Hematopoietic multipotent progenitor cell treated with erythropoietin and hydrocortisone succinate and interleukin-3 and kit ligand, for 8 days (in vitro differentiated cells): ENCODE data around the gene GNG12.

Source experiments
- DNase-seq: peaks from one replicate; pipeline ENCODE4 v3.0.0-alpha.2; 2015

Gene GNG12

DNA sequence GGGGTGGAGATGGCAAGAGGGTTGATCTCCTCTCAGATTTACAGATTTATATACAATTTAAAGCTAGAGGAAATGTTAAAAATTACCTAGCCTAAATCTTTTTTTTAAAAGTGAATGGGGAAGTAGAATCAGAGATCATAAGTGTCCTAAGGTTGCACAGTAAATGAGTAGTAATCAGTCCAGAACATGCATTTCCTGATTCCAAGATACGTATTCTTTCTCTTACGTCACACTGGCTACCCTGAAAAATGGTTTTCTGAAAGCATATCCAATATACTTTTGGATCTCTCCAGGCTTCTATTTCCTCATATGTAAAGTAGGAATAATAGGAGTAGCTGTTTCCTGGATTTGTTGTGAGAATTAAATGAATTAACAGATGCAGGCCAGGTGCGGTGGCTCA, 136.6 kb downstream of the GNG12 start:
- DNase-seq: no peak

- peak; percentile 41 for DNase-seq
Observed at GRCh38 chr1:67695963-67696362, 137.3 kb downstream of the GNG12 start.

DNA sequence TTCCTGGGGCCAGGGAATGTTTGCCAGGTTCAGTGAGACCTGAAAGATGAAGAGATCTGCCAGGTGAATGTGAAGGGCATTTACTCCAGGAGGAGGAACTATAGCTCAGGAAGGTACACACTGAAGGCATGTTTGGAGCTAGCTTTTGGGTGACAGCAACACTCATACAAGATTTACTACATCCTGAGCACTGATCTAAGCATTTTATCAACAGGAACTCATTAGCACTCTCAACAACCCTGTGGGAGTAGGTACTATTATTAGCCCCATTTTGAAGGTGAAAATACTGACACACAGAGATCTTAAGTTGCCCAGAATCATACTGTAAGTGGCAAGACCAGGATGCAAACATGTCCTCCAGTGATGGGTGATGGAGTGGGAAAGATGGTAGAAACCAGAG, 141.6 kb downstream of the GNG12 start:
- DNase-seq: no peak

GRCh38 chr1:67690411-67690810, 142.9 kb downstream of the GNG12 start:
- no peak for DNase-seq

- DNase-seq: no peak
Observed at GRCh38 chr1:67690018-67690363, 143.3 kb downstream of the GNG12 start.

DNA sequence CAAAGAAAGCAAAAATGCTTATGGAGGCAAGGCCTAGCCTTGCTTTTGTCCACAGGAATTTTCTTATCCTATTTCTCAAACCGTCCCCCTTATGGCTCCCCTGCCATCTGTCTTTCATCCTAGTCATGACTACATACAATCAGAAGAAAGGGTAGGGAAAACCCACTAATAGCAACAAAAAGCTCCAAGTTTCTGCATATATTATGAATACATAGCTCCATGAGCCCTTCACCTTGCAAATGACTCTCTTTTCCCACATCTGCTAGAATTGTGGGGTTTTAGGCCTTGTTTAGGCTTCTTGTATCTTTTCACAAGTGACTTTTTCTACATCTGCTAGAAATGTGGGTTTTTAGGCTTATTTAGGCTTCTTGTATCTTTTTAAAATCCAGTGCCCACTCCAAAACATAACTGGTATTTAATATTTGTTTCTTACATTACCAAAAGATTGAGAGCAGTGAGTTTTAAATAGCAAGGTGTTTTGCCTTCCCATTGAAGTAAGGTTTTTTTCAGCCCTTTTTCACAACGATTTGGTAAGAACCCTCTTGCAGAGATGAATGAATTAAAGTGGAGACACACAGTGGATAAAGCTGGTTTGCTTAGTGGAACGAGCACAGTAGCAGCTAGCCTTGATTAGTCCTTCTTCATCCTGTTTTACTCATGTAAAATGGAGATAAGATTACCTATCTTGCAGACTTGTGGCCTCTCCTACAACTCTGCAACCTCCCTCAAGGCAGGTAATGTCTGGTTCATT, 143.8 kb downstream of the GNG12 start:
- peak; percentile 61 for DNase-seq

DNA sequence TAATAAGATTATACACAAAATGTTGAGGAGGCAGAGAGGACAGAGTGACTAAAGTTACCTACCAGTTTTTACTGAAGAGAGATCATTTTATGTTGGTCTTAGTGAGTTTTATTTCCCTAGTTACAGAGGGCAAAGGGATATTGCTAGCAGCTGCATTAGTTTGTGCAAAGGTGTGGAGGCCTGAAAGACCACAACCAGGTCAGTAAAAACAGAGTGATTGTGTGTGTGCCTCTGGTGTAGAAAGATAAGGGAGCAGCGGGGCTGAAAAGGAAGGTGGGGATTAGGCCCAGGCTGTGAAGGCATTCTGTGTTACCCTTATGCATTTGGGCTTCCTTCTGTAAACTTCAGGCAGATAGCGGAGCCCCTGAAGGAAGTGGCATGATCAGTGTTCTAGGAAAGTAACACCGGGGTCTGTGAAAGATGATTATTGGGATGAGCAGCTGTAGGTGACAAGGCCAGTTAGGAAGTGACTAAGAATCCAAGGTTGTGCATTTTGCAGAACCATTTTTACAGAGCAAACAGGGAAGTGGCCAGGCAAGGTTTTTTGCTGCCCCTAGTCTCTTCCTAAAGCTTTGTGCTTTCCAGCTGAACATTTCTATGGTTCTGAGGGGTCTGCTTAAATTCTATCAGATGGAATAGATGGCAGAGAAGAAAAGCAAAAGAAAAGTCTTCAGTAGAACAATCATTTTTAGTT, 144.6 kb downstream of the GNG12 start:
- peak; percentile 93 for DNase-seq

DNA sequence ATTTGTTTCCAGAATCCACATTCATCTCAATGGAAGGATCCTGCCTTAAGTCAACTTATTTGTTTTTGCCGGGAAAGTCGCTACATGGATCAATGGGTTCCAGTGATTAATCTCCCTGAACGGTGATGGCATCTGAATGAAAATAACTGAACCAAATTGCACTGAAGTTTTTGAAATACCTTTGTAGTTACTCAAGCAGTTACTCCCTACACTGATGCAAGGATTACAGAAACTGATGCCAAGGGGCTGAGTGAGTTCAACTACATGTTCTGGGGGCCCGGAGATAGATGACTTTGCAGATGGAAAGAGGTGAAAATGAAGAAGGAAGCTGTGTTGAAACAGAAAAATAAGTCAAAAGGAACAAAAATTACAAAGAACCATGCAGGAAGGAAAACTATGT, 145.6 kb downstream of the GNG12 start:
- DNase-seq: peak; percentile 76

GRCh38 chr1:67687198-67687545, 146.1 kb downstream of the GNG12 start:
- DNase-seq: peak; percentile 38

GRCh38 chr1:67686267-67687197, 146.7 kb downstream of the GNG12 start:
- DNase-seq: peak; percentile 94

- DNase-seq: peak; percentile 49
Observed at GRCh38 chr1:67685558-67686266, 147.6 kb downstream of the GNG12 start.

DNA sequence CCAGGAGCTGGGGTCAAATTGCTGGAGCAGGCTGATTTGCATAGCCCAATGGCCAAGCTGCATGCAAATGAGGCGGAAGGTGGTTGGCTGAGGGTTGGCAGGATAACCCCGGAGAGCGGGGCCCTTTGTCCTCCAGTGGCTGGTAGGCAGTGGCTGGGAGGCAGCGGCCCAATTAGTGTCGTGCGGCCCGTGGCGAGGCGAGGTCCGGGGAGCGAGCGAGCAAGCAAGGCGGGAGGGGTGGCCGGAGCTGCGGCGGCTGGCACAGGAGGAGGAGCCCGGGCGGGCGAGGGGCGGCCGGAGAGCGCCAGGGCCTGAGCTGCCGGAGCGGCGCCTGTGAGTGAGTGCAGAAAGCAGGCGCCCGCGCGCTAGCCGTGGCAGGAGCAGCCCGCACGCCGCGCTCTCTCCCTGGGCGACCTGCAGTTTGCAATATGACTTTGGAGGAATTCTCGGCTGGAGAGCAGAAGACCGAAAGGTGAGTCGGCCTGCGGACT, 148.2 kb downstream of the GNG12 start, which contains the start of gene GADD45A:
Gene GADD45A, plus strand, starts transcription at position 135 of the 491 bp plus-strand sequence. Its CDS starts 294 bp downstream, at position 429.
- peak; percentile 99 for DNase-seq

- no peak for DNase-seq
Observed at GRCh38 chr1:67684526-67685066, 148.7 kb downstream of the GNG12 start.

DNA sequence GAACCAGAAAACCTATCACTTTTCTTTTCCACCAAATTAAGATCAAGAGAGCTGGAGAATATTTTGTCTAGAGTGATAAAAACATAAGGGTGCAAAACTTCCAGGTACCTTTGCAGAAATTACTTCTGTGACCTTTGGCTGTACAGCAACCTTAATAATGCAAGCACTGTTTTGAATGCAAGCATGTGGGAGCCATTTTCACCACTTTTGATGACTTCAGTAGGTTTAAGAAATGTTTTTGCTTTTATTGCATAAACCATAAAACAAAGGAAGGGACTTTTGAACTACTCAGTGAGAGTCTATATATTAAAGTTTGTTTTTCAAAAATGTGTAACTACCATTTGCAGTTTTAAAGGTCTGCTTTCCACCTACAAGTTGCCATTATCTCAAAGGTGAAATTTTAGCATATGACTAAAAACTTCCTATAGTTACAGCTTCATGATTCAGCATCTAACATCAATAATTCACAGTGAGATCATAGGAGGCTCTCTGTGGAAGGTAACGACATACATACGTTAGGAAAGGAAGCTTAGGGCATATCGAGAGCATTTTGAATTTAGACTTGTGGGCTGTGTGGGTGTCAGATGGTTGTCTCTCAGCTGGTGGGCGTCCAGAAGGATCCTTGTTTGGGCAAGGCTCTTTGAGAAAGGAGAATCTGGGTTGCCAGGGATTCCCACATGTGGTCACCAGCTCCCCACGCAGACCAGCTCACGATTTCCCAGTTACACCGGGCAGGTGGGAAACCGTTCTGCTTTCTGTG, 149.3 kb downstream of the GNG12 start:
- DNase-seq: peak; percentile 32

DNA sequence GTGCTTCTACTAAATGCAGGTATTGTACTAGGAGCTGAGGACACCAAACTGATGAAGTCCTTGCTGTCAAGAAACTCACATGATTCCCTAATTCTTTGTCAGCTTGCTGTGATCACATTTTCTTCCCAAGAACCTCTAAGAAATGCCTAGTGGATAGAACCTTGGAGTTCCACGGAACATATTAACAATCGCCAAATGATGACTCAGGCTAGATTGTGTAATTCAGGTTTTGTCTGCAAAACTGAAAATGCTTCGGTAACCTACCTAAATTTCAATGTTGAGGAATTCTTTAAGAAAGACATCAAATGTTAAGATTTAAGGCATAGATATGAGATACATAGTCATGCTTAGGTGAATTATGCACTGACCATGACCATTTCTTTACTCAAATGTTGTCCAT, 150.0 kb downstream of the GNG12 start:
- DNase-seq: no peak

GRCh38 chr1:67682659-67683197, 150.5 kb downstream of the GNG12 start:
- DNase-seq: no peak

DNA sequence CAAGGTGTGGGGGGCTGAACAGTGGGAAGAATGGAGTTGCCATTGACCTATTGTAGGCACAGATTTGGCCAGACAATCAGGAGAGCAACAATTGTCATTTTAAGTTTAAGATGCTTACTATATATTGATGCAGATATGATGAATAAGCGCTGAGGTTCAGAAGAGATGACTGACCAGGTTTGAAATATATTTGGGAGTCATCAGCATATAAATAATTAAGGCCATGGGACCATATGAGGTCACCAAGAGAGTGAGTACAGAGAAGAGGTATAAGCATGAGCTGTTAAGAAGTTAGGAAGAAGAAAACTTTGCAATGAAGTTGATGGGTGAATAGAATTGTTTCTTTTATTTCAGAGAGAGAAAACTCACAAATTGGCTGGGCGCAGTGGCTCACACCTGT, 152.8 kb downstream of the GNG12 start:
- no peak for DNase-seq

- DNase-seq: no peak
Observed at GRCh38 chr1:67679691-67680090, 153.6 kb downstream of the GNG12 start.

DNA sequence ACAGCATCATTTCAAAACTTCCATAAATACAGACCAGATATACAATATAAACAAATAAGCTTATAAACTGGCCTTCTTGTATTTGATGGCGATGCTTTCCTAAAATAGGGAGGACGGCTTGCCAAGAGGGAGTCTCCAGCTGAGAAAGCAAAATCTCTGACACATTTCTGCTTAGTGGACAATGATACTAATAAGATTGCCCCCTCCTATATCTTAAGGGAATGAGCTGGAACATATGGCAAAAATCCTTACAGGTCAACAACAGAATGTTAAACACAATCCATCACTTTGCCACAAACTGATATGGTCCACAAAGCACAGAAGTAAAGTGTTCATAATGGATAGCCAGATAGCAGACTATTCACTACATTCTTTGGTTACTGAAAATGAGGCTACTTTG, 155.3 kb downstream of the GNG12 start:
- DNase-seq: no peak

GRCh38 chr1:67677408-67677807, 155.9 kb downstream of the GNG12 start:
- no peak for DNase-seq

GRCh38 chr1:67676946-67677345, 156.3 kb downstream of the GNG12 start:
- no peak for DNase-seq
